Measurements from ENCODE around the gene USP34. TPM values are rescaled to one million over a fixed set of nuclear protein-coding genes. Genes with fewer than 3 reads are reported as not detected.

Gene USP34
- total RNA-seq, 1 experiment from 2014 or later: 91.4 TPM

GRCh38 chr2:61438670-61439069 lies 32.2 kb downstream of the USP34 start:
- intact Hi-C loops (cut with micrococcal nuclease; ENCODE audit: unreplicated experiment): no loop called here
- Histone ChIP-seq H3K27me3 (ENCODE audit: control insufficient read depth, insufficient read depth, low read length) (no peaks in the 10 kb centered on the region), H3K4me3 (ENCODE audit: low read depth in 2 of 2, low read length in 2 of 2) (no peak overlapping the region), H3K4me1 (ENCODE audit: control insufficient read depth, insufficient read depth, low read length) (peaks cover 21% of the 10 kb centered on the region), H3K9me3 (ENCODE audit: control insufficient read depth, insufficient read depth, low read depth, low read length) (no peaks in the 10 kb centered on the region), H3K27ac (ENCODE audit: low read length) (no peak overlapping the region), H3K36me3 (ENCODE audit: control insufficient read depth, insufficient read depth, low read length) (no peaks in the 10 kb centered on the region)
- in situ Hi-C loops (cut with HindIII; ENCODE audit: low pct_unique_long_range_greater_than_20kb, low sequenced_read_pairs): no loop called here
- no TSS peak for BruUV-seq (replicated peaks)
- TF ChIP-seq, protein P1, sequence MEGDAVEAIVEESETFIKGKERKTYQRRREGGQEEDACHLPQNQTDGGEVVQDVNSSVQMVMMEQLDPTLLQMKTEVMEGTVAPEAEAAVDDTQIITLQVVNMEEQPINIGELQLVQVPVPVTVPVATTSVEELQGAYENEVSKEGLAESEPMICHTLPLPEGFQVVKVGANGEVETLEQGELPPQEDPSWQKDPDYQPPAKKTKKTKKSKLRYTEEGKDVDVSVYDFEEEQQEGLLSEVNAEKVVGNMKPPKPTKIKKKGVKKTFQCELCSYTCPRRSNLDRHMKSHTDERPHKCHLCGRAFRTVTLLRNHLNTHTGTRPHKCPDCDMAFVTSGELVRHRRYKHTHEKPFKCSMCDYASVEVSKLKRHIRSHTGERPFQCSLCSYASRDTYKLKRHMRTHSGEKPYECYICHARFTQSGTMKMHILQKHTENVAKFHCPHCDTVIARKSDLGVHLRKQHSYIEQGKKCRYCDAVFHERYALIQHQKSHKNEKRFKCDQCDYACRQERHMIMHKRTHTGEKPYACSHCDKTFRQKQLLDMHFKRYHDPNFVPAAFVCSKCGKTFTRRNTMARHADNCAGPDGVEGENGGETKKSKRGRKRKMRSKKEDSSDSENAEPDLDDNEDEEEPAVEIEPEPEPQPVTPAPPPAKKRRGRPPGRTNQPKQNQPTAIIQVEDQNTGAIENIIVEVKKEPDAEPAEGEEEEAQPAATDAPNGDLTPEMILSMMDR (IDR thresholded peaks at IDR 0.05): no peak
- TF ChIP-seq SIN3A (IDR thresholded peaks at IDR 0.05; ENCODE audit: borderline replicate concordance, insufficient read depth, low read depth, low read length): no peak
- TF ChIP-seq POLR2AphosphoS5 (IDR thresholded peaks at IDR 0.05; ENCODE audit: low read depth, low read length): no peak
- TF ChIP-seq, protein P2, sequence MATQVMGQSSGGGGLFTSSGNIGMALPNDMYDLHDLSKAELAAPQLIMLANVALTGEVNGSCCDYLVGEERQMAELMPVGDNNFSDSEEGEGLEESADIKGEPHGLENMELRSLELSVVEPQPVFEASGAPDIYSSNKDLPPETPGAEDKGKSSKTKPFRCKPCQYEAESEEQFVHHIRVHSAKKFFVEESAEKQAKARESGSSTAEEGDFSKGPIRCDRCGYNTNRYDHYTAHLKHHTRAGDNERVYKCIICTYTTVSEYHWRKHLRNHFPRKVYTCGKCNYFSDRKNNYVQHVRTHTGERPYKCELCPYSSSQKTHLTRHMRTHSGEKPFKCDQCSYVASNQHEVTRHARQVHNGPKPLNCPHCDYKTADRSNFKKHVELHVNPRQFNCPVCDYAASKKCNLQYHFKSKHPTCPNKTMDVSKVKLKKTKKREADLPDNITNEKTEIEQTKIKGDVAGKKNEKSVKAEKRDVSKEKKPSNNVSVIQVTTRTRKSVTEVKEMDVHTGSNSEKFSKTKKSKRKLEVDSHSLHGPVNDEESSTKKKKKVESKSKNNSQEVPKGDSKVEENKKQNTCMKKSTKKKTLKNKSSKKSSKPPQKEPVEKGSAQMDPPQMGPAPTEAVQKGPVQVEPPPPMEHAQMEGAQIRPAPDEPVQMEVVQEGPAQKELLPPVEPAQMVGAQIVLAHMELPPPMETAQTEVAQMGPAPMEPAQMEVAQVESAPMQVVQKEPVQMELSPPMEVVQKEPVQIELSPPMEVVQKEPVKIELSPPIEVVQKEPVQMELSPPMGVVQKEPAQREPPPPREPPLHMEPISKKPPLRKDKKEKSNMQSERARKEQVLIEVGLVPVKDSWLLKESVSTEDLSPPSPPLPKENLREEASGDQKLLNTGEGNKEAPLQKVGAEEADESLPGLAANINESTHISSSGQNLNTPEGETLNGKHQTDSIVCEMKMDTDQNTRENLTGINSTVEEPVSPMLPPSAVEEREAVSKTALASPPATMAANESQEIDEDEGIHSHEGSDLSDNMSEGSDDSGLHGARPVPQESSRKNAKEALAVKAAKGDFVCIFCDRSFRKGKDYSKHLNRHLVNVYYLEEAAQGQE (IDR thresholded peaks at IDR 0.05; ENCODE audit: insufficient read depth in 1 of 2, low read depth in 2 of 2, low read length in 1 of 2): no peak
- TF ChIP-seq TCF7L2 (IDR thresholded peaks at IDR 0.05; ENCODE audit: low read depth, low read length): no peak
- no peak for DNase-seq (ENCODE audit: low read depth, low spot score)
- POLR2A ChIA-PET: interaction anchor here (0.7 kb wide), 1 partner anchor 18 kb away, joined by 4 read pairs; no protein-coding TSS in a partner anchor
- CTCF ChIA-PET: no interaction called here
- no peak for ATAC-seq

DNA sequence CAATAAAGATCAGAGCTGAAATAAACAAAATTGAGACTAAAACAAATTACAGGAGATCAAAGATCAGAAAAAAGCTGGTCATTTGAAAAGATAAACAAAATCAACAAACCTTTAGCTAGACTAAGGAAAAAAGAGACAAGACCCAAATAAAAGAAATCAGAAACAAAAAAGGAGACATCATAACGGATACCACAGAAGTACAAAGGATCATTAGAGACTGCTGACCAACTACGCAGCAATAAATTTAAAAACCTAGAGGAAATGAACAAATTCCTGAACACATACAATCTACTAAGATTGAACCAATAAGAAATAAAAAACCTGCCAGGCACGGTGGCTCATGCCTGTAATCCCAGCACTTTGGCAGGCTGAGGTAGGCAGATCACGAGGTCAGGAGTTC lies 33.7 kb downstream of the USP34 start:
- Histone ChIP-seq H3K4me1 (ENCODE audit: control insufficient read depth, insufficient read depth, low read length) (peaks cover 21% of the 10 kb centered on the region), H3K4me3 (ENCODE audit: low read depth in 2 of 2, low read length in 2 of 2) (no peak overlapping the region), H3K36me3 (ENCODE audit: control insufficient read depth, insufficient read depth, low read length) (no peaks in the 10 kb centered on the region), H3K9me3 (ENCODE audit: control insufficient read depth, insufficient read depth, low read depth, low read length) (no peaks in the 10 kb centered on the region), H3K27me3 (ENCODE audit: control insufficient read depth, insufficient read depth, low read length) (no peaks in the 10 kb centered on the region), H3K27ac (ENCODE audit: low read length) (no peak overlapping the region)
- TF ChIP-seq, protein P1 (IDR thresholded peaks at IDR 0.05): no peak
- no peak for TF ChIP-seq TCF7L2 (IDR thresholded peaks at IDR 0.05; ENCODE audit: low read depth, low read length)
- TF ChIP-seq SIN3A (IDR thresholded peaks at IDR 0.05; ENCODE audit: borderline replicate concordance, insufficient read depth, low read depth, low read length): no peak
- TF ChIP-seq, protein P2 (IDR thresholded peaks at IDR 0.05; ENCODE audit: insufficient read depth in 1 of 2, low read depth in 2 of 2, low read length in 1 of 2): no peak
- no peak for TF ChIP-seq POLR2AphosphoS5 (IDR thresholded peaks at IDR 0.05; ENCODE audit: low read depth, low read length)
- POLR2A ChIA-PET: no interaction called here
- intact Hi-C loops (cut with micrococcal nuclease; ENCODE audit: unreplicated experiment) (no loop called here), in situ Hi-C loops (cut with HindIII; ENCODE audit: low pct_unique_long_range_greater_than_20kb, low sequenced_read_pairs) (no loop called here)
- no peak for DNase-seq (ENCODE audit: low read depth, low spot score)
- CTCF ChIA-PET: no interaction called here
- ATAC-seq: no peak
- no TSS peak for BruUV-seq (replicated peaks)
